Body of pancreas (tissue), 4 donors: ENCODE measurements around the gene NR4A1. TPM values are rescaled to one million over a fixed set of nuclear protein-coding genes. Genes with fewer than 3 reads are reported as not detected.
A peak's percentile ranks its signal among the peaks of the same experiment; 100 is the strongest.

ENCODE experiments used
- ATAC-seq: fragments of 150-250 bp; one replicate; pipeline ENCODE4 v1.9.1; 2016
- DNase-seq, 4 donors: peaks; one replicate each; pipeline ENCODE4 v3.0.0-alpha.2; 2019
- H3K27ac ChIP-seq, 4 donors: fragments of 200-600 bp; sonication (generic); 1 replicate in 3 of 4; 2 replicates in 1 of 4; pipeline versions ENCODE4 v1.5.1 to v1.6.1; 2016 to 2019; ENCODE audit warnings: mild to moderate bottlenecking in 1 of 4, mixed read lengths in 1 of 4, moderate library complexity in 1 of 4
- H3K27me3 ChIP-seq, 2 donors: fragments of 200-600 bp; sonication (generic); one replicate each; pipeline ENCODE4 v1.6.0; 2016; ENCODE audit warnings: mild to moderate bottlenecking in 1 of 2
- H3K36me3 ChIP-seq, 2 donors: fragments of 200-600 bp; sonication (generic); replicated peaks in 1 of 2; 2 replicates each; pipeline ENCODE4 v1.5.1; 2016; ENCODE audit warnings: low read depth in 2 of 2; ENCODE audit not compliant: insufficient read depth in 1 of 2
- H3K4me1 ChIP-seq: fragments of 200-600 bp; sonication (generic); one replicate; pipeline ENCODE4 v1.6.0; 2016
- H3K4me3 ChIP-seq, 2 donors: fragments of 200-600 bp; sonication (generic); 1 replicate in 1 of 2; 2 replicates in 1 of 2; pipeline ENCODE4 v1.5.1; 2016 to 2019
- H3K9me3 ChIP-seq, 3 donors: fragments of 200-600 bp; sonication (generic); 1 replicate in 2 of 3; 2 replicates in 1 of 3; pipeline ENCODE4 v1.5.1; 2016
- POLR2A ChIP-seq, 3 donors: fragments of 450-650 bp; IDR thresholded peaks; one replicate each; pipeline ENCODE4 v1.6.1; 2016; ENCODE audit warnings: antibody characterized with exemption in 3 of 3, mild to moderate bottlenecking in 2 of 3
- WGBS, 2 donors: methylation state at CpG; one replicate each; pipeline ENCODE4 v1.1.5; 2017; 5-methylcytosine and 5-hydroxymethylcytosine counted together
- intact Hi-C: fragments of 100-400 bp; cut with DNase I; formaldehyde crosslinking; loops from one replicate; pipeline ENCODE4 v1.15.1; 2023
- total RNA-seq, 2 donors: library from RNA; depleted of rRNA; stranded (reverse); fragments of >200 nt; gene quantifications; one replicate each; pipeline ENCODE4 v1.1.0, GENCODE V29; 2016
- TF ChIP-seq, protein P1 (sequence below), 7 experiments: fragments of 450-650 bp in 4 of 7; fragments of 200-600 bp in 3 of 7; sonication (generic) in 3 of 7; IDR thresholded peaks; one replicate each; pipeline ENCODE4 v1.5.1; 2016 to 2019; ENCODE audit warnings: antibody characterized with exemption in 7 of 7

NR4A1 gene
- total RNA-seq: 100 to 1,000 TPM in 1 of 2 donors, 10 to 100 TPM in 1; 36.6 to 253 TPM

DNA sequence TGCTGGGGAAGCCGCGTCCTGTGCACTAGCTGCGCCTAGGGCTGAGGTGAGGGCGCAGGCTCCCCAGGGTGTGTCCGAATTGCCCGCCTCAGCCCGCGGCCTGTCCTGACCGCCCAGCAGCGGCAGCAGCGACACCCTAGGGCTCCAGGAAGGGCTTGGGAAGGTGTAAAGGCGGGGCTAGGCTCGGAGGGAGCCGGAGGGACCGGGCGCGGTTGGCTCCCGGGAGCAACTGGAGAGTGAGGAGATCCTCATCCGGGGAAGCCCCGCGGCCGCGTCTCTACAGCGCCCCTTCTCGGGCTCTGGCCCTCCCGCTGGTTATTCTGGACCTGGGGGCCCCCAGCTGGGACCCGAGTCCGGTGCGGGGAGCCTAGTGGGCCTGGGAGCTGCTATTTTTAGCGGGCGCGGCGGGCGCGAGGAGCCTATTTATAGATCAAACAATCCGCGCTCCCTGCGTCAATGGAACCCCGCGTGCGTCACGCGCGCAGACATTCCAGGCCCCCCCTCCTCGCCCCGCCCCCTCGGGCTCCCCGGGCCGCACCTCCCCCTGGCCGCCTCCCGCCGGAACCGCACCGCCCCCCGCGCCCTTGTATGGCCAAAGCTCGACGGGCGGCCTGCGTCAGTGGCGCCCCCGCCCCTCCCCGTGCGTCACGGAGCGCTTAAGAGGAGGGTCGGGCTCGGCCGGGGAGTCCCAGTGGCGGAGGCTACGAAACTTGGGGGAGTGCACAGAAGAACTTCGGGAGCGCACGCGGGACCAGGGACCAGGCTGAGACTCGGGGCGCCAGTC lies at the start of gene NR4A1:
Gene NR4A1 (plus strand): TSS at position 685 of the 784 bp plus-strand sequence. CDS start 2,887 bp downstream, outside the sequence.
- intact Hi-C loops: no loop called here
- TF ChIP-seq, protein P1, sequence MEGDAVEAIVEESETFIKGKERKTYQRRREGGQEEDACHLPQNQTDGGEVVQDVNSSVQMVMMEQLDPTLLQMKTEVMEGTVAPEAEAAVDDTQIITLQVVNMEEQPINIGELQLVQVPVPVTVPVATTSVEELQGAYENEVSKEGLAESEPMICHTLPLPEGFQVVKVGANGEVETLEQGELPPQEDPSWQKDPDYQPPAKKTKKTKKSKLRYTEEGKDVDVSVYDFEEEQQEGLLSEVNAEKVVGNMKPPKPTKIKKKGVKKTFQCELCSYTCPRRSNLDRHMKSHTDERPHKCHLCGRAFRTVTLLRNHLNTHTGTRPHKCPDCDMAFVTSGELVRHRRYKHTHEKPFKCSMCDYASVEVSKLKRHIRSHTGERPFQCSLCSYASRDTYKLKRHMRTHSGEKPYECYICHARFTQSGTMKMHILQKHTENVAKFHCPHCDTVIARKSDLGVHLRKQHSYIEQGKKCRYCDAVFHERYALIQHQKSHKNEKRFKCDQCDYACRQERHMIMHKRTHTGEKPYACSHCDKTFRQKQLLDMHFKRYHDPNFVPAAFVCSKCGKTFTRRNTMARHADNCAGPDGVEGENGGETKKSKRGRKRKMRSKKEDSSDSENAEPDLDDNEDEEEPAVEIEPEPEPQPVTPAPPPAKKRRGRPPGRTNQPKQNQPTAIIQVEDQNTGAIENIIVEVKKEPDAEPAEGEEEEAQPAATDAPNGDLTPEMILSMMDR (IDR thresholded peaks at IDR 0.05): peak in 2 of 7 experiments; percentile 3 to 11
- TF ChIP-seq POLR2A (IDR thresholded peaks at IDR 0.05): peak; percentile 79 to 97 (median 93)
- Histone ChIP-seq H3K27ac (peak within 1 kb of the TSS; percentile 97 to 100 (median 98)), H3K36me3 (no peaks in the 10 kb centered on the region), H3K9me3 (no peaks in the 10 kb centered on the region), H3K4me1 (peaks cover 41% of the 10 kb centered on the region), H3K27me3 (no peaks in the 10 kb centered on the region), H3K4me3 (peak within 1 kb of the TSS; percentile 9 to 19)
- ATAC-seq: peak; percentile 85
- 0% methylated on average over 11 to 70 of the region's 77 CpGs for WGBS, 2 donors
- DNase-seq: peak; percentile 97 to 98 (median 98)

DNA sequence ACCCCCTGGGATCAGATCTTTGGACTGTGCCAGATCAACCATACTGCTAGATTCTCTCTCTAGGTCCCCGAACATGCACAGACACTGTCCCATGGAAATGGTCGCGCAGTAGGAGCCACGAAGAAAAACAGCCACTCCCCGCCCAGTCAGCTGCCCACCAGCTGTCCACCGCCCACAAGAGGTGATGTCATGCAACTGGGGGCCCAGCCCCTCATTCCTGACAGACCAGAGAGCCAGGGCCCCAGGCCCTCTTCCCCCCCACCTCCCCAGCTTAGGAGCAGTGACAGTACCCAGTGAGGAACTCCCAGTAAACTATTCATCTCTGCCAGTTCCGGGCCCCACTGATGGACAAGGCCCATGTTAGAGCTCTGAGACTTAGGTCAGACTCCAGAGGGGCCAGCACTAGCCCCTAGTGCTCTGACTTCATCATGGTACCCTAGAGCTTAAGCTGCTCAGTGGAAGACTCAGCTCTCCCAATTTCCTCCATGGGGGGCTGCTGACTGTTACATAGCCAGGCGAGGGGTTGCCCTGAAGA lies 48.2 kb upstream of the NR4A1 start:
- DNase-seq (no peak), ATAC-seq (no peak)
- intact Hi-C loops: no loop called here
- Histone ChIP-seq H3K9me3 (no peaks in the 10 kb centered on the region), H3K27ac (no peak overlapping the region), H3K4me1 (peaks cover 18% of the 10 kb centered on the region), H3K36me3 (peaks cover 0 to under 1% of the 10 kb centered on the region in 2 donors), H3K27me3 (no peaks in the 10 kb centered on the region), H3K4me3 (no peak overlapping the region)
- 79 to 87% methylated on average over 5 to 8 of the region's 8 CpGs for WGBS, 2 donors
- TF ChIP-seq, protein P1 (IDR thresholded peaks at IDR 0.05): no peak

DNA sequence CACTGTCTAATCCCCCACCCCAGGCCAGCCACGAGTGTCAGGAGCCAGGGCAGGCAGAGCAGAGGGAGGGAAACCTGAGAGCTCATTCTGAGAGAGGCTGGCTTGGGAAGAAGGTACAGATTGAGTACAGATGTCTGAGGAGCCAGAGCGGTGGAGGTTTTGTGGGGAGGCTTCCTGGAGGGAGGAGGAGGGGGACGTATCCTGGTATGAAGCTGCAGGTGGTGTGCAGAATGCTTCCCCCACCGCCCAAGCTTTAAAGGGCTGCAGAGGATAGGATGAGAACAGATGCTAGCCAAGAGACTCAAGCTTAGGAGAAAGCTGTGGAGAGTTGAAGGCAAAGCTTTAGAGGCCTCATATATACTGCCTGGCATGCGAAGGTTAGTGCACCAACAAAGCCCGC lies 47.7 kb upstream of the NR4A1 start:
- TF ChIP-seq, protein P1 (IDR thresholded peaks at IDR 0.05): no peak
- H3K9me3 ChIP-seq: no peaks in the 10 kb centered on the region
- no peak for ATAC-seq
- H3K27ac ChIP-seq: no peak overlapping the region
- H3K27me3 ChIP-seq: no peaks in the 10 kb centered on the region
- WGBS, 2 donors: 60 to 80% methylated on average over 6 of the region's 6 CpGs
- H3K4me1 ChIP-seq: peaks cover 21% of the 10 kb centered on the region
- intact Hi-C loops: no loop called here
- no peaks in the 10 kb centered on the region for H3K36me3 ChIP-seq
- no peak for DNase-seq
- H3K4me3 ChIP-seq: no peak overlapping the region

DNA sequence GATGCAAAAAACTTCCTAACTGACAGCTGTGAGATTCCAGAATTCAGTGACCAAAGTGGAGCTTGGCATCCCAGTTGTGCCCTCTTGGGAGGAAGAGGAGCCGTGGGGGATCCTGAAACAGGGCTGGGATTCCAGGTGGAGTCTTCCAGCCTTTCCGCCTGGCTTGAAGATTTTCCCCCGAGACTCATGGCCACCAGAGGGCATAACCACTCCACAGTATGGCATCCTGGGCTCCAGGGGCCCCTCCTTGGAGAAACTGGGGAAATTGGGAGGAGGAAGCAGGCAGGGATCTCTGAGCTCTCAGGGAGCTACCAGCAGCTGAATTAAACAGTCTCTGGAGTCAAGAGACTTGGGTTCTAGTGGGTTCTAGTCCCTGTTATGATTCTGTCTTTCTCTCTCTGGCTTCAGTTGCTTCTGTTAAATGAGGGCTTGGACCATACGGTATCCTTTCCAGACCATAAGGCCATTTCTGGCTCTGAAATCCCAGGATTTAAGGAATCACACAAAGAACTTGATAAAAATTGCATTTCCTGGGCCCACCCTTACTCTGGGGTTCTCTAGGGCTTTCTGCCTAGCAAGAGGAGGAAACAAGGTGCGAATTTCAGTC lies 47.1 kb upstream of the NR4A1 start:
- peak; percentile 71 to 80 (median 74) for DNase-seq
- intact Hi-C loops: no loop called here
- TF ChIP-seq POLR2A (IDR thresholded peaks at IDR 0.05): no peak
- TF ChIP-seq, protein P1 (IDR thresholded peaks at IDR 0.05): peak; percentile 54 to 86 (median 79)
- WGBS, 2 donors: 45 to 49% methylated on average over 4 to 5 of the region's 5 CpGs
- Histone ChIP-seq H3K9me3 (no peaks in the 10 kb centered on the region), H3K4me1 (peaks cover 27% of the 10 kb centered on the region), H3K27ac (peak overlapping the region in 3 of 4 donors; percentile 7 to 31 (median 13)), H3K4me3 (no peak overlapping the region), H3K27me3 (no peaks in the 10 kb centered on the region), H3K36me3 (no peaks in the 10 kb centered on the region)
- ATAC-seq: peak; percentile 53
